SK-MEL-5 (cell line): Measurements from ENCODE around the gene LCE1E. TPM values are rescaled to one million over a fixed set of nuclear protein-coding genes. Genes with fewer than 3 reads are reported as not detected.

ENCODE experiments used
- total RNA-seq: library from RNA; depleted of rRNA; stranded (reverse); fragments of >200 nt; shearing (Covaris generic); gene quantifications from 2 replicates; pipeline ENCODE4 v1.2.3, GENCODE V29; 2014; rRNA removed

The LCE1E gene
- total RNA-seq, 1 experiment from 2014 or later: not detected

Other genes with a start within 250 kb of the LCE1E start
- gene LCE3E, start 219.5 kb upstream of the LCE1E start, total RNA-seq: not detected in 2 replicates
- gene LCE3D, start 205.7 kb upstream of the LCE1E start, total RNA-seq: not detected in 2 replicates
- not detected in 2 replicates for gene LCE3C, start 186.0 kb upstream of the LCE1E start, total RNA-seq
- gene LCE3B, start 172.4 kb upstream of the LCE1E start, total RNA-seq: not detected in 2 replicates
- gene LCE3A, start 163.2 kb upstream of the LCE1E start, total RNA-seq: not detected in 2 replicates
- gene LCE2D, start 122.9 kb upstream of the LCE1E start, total RNA-seq: not detected in 2 replicates
- not detected in 2 replicates for gene LCE2C, start 111.0 kb upstream of the LCE1E start, total RNA-seq
- gene LCE2B, start 100.1 kb upstream of the LCE1E start, total RNA-seq: not detected in 2 replicates
- 2.5 and 3.3 TPM in 2 replicates for gene LCE2A, start 87.9 kb upstream of the LCE1E start, total RNA-seq
- gene LCE4A, start 78.1 kb upstream of the LCE1E start, total RNA-seq: not detected in 2 replicates
- not detected in 2 replicates for gene KPRP, start 28.2 kb upstream of the LCE1E start, total RNA-seq
- not detected in 2 replicates for gene LCE1F, start 11.1 kb upstream of the LCE1E start, total RNA-seq
- not detected in 2 replicates for gene LCE1D, start 10.5 kb downstream of the LCE1E start, total RNA-seq
- not detected in 2 replicates for gene LCE1C, start 20.4 kb downstream of the LCE1E start, total RNA-seq
- gene LCE1B, start 25.7 kb downstream of the LCE1E start, total RNA-seq: not detected in 2 replicates
- not detected in 2 replicates for gene LCE1A, start 41.2 kb downstream of the LCE1E start, total RNA-seq
- gene LCE6A, start 56.6 kb downstream of the LCE1E start, total RNA-seq: not detected in 2 replicates
- gene LCE7A, start 73.7 kb downstream of the LCE1E start, total RNA-seq: not detected in 2 replicates
- not detected in 2 replicates for gene SMCP, start 92.1 kb downstream of the LCE1E start, total RNA-seq
- not detected in 2 replicates for gene IVL, start 122.3 kb downstream of the LCE1E start, total RNA-seq
- not detected in 2 replicates for gene SPRR5, start 160.9 kb downstream of the LCE1E start, total RNA-seq
- gene SPRR4, start 184.4 kb downstream of the LCE1E start, total RNA-seq: not detected in 2 replicates
- not detected in 2 replicates for gene SPRR1A, start 197.8 kb downstream of the LCE1E start, total RNA-seq
- gene SPRR3, start 215.5 kb downstream of the LCE1E start, total RNA-seq: not detected in 2 replicates
- not detected in 2 replicates for gene SPRR1B, start 244.9 kb downstream of the LCE1E start, total RNA-seq